ENCODE data around the gene KCNK15.
"Not testable (repeated sequence)": the region's sequence is repeated elsewhere in the genome, so short reads cannot be mapped to it uniquely, and the experiment has no call there.

Gene KCNK15

DNA sequence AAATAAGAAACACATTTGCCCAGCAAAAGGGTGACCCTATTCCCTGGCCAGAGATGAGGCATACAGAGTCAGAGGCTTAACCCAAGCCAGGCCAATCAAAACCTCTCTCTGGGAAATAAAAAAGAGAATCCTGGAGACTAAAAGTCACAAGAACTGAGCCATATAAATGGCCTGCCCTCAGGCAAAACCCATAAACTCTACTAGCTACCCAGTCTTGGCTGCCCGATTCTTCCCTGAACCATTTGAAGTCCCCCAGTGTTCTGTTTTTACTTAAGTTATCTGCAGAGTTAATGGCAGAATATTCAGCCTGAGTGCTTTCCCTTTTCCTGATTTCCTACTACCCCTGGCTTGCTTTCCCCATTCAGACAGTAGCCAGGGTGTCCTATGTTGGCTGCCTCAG is 13.9 kb downstream of the KCNK15 start:
- no peak for DNase-seq

DNA sequence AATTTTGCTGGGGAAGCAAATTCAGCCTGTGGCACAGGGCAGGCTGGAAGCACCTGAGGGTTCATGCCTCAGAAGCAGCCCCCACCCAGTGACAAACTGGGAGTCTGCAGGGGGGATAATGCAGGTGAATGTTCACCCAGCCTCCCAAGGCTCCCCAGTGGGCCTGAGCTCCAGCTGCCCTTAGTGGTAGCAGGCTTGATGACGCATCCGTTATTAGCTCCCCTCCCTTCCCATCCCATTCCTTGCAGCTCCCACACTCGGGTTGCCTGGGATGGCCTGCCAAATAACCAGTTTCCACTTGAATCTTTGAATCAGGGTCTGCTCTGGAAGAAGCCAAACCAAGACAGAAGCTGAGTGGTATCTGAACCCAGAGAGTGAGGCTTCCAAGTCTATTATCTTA is 15.8 kb downstream of the KCNK15 start:
- DNase-seq, result no peak

DNA sequence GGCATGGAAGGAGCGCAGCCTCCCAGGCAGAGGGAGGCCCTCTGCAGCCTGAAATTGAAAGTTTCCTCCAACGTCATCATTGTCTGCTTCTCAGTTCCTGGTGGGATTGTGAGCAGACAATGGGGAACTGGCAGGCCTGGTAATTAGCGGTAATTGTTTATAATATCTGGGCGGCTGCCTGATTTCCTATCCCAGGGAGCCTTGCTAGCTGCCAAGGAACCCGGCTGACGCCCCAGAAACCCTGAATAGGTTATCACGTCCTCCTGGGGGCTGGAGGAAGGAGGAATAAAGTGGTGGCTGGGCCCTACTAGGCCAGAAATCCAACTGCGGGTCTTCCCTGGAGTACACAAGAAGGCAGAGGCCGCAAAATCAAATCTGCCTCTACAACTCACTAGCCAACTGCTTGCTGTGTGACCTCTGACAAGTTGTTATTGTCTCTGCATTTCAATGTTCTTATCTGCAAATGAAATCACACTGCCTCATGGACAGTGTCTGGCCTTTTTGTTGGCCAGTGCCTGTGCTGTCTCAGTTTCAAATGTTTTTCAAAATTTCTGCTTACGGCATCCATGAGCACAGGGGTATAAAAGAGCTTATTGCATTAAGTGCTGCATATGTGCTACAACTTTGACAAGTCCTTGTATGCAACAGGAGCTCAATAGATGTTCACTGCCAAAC is 16.9 kb downstream of the KCNK15 start:
- DNase-seq, result peak; percentile 36

DNA sequence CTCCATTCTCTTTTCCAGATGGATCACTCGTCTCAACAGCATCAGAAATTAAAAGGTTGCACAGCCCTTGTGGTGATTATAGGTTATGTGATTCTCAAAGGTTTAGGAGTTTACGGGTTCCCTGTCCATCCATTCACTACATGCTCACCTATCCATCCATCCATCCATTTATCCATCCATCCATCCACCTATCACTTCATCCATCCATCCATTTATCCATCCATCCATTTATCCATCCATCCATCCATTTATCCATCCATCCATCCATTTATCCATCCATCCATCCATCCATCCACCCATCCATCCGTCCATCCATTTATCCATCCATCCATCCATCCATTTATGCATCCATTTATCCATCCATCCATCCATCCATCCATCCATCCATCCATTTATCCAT is 18.1 kb downstream of the KCNK15 start:
- DNase-seq, result not testable (repeated sequence)

DNA sequence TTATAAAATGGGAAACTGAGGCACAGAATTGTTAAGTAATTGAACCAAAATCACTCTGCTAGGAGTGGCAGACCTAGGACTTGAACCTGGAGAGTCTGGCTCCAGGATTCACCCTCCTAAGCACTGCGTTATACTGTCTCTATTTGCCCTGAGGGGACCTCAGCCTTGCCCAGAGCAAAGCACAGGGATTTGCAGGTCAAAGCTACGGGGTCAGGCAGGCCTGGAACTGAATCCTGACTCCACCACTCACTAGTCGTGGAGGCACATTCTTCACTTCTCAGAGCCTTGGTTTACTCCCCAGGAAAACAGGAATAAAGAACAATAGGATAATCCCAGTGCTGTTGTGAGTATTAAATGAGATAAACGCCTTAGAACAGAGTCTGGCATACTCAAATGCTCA is 19.4 kb downstream of the KCNK15 start:
- DNase-seq, result no peak

DNA sequence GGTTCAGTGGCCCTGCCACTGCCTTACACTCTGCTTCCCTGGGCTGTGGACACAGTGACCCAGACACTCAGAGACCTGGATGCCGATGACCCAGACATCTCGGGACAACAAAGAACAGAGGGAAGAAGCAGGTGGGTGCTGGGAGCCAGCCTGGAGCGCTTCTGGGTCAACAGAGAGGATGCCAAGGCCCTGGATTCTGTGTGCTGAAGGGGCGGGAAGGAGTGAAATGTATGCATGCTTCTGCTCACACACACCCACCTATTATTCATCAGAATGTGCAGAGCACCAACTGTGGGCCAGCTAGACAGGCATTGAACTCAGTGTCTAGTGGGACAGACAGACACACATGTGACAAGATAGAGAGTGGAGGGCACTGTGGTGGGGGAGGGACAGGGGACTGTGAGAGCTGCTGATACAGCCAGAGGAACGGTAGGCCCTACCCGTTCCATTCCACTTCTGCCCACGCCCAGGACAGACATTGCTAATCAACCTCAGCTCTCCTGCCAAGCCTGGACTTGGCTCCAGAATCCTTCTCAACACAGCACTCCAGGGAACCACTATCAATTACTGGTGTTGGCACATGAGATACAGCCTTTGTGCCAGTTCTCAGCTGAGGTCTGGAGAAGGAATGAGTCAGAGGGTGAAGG is 20.2 kb downstream of the KCNK15 start:
- no peak for DNase-seq

DNA sequence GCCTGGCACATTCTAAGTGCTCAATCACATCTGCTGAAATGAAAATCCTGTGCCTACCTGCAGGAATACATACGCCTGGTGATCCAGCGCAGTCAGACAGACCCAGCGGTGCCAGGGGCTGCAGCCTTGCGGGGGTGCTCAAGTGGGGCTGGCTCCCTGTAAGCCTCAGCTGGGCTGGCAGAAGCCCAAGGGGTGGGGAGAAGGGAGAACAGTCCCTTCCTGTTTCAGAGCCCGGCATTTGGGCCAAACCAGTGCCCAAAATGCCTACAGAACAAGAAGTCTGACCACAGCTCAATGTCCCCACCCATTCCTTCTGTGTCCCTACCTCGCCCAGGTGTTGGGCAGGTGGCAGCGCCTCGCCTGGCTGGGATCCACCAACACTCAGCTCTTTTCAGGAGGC is 22.6 kb downstream of the KCNK15 start:
- no peak for DNase-seq

DNA sequence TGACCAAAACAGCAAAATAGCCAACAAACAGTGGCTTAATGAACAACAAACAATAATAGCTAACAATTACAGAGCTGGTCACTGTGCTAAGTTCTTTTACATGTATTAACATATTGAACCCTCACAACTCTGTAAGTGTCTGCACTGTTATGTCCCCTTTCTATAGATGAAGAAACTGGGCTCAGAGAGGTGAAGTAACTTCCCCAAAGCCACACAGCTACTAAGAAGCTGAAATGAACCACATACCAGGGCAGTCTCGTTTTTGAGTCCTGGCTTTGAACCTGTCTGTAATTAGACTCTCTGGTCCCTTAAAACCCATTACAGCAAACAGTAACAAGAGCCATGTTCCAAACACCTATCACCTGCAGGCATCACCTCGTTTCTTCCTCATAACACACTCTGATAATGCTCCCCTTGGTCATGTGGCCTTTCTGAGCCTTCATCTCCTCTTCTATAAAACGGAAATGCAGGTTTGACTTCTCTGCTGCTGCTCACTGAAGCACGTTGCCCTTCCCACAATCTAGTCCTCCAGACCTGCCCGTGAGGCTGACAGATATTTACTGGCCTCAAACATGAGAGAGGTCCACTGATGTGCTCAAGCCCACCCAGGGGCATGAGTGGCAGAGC is 23.3 kb downstream of the KCNK15 start:
- DNase-seq, result no peak

DNA sequence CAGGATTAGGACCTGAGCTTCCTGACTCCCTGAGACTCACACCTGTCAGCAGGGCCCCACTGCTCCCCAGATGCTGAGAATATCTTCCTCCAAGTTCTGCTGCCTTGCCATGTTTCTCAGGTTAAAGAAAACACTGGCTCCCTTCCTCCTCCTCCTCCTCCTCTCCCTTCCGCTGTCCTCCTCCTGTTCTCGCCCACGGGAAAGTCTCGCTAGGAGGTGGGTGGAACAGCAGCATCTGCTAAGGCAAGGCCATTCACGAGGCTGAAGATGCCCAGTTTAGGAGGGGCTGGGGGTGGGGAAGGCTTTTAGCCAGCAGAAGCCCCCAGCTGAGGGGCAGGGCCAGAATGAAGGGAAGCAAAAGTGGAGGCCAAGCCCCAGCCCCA is 23.8 kb downstream of the KCNK15 start:
- no peak for DNase-seq

DNA sequence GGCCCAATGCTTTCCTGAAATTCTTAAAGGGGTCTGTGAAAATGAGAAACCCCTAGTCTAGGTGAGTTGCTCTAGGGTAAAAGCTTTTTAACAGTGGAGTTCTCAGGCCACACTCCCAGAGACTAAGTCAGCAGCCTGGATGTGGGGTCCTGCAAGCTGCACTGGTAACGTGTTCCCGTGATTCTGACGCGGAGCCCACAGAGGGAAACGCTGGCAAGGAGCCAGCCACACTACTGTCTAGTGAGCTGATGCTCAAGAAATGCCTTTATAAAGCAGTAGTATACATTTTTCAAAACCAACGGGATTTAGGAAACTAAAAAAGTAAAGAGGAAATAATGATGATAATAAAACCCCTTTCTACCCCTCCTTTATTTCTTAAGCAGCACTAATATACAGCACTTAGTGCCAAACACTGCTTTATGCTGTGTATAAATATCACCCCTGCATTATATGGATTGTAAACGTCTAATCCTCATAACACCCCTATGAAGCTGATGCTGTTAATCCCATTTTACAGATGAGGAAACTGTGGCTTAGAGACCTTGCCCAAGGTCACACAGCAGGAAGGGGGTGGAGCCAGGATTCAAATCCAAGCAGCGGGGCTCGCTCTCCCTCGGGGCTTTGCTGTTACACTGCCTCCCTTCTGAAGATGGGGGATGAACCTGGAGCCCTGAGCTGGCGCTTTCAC is 25.0 kb downstream of the KCNK15 start:
- DNase-seq, result no peak

DNA sequence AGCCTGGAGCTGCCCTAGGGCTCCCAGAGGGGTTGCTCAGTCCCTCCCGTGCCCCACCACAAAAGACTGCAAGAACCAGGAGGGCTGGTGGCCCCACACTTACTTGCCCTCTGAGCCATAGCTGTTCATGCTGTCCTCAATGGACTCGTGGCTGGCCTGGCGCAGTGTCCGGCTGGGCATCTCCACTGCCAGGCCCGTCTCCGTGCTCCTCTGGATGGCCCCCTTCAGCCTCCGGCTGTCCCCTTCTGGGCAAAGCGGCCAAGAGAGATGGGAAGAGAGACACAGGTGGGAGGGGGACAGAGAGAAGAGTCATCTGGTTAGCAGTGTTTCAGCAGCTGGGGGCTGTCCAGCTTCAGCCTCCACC is 25.5 kb downstream of the KCNK15 start:
- no peak for DNase-seq

DNA sequence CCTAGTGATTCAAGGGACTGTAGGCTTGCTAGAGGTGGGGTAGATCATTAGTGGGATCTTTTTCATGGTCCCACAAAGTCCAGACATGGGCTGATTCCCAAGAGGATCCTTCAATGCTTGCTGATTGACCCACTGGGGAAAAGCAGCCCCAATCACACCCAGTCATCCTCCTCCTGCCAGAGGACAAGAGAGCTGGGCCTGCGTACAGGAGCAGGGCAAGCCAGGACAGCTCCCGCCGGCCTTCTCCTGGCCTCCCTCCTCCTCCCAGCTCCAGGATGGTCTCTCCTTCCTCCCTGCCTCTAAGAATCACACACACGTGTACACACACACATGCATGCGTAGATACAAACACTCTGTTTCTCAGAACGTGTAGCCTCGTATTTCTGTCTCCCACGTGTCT is 27.0 kb downstream of the KCNK15 start:
- DNase-seq, result no peak

DNA sequence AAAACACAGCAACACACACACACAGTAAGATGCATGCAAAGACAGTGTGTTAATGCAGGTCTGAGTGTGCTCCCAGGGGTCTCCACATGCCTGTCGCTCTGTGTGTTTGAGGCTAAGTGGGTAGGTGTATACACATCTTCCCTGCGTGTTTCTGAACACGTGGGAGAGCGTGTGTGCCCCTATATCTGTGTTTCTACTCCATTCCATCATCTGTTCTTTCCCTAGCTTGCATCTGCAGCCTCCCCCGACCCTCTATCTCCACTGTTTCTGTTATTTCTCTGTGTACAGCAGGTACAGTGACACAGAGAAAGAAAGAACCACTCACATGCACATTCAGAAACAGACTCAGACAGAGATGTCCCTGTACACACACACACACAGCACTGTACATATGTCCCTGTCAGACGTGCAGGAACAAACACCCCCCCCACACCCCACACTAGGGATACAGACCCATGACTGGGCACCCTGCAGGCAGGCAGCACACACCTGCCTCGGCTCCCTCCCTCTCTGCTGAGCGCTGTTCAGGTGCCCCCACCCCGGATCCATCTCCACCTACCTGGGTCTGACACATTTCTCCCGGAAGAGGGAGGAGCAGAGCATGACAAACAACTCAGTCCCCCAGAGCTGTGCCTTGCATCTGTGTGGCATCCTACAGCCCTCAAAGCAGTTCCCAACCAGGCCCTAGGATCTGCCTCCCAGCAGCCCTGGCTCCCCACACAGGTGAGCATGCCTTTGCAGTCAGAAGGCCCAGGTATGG is 27.6 kb downstream of the KCNK15 start:
- no peak for DNase-seq

DNA sequence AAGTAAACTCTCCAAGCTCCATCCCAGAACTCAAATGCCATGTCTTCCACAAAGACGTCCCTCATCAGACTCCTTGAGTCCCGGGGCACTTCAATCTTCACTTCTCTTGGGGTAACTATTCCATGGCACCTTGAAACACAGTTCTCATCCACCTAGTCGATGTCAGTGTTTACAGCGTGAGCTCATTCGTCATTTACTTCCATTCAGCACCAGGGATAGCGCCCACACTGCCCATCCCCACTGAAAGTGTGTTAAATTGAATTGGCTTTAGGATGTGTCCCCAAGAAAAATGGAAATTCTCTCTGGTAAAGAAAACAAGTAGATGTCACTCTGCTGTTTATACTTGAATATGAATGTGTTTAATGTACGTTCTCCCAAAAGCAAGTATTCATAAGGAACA is 31.3 kb downstream of the KCNK15 start:
- DNase-seq, result no peak

DNA sequence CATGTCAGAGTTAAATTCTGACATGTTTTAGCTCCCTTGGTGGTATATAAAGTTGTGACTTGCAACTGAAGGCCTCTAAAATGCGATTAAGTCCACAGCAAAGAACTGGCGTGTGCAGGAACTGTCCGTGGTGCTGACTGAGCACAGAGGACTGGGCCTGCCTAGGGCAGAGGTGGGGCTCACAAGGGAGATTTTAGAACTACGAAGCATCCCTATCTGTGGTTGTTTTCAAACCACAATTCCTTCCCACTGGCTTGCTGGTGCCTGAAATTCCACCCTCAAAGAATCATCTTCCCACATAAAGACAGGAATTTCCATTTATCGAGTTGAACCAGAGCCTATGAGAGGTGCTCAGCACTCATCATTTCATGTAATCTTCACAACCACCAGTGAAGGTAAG is 34.6 kb downstream of the KCNK15 start:
- no peak for DNase-seq

DNA sequence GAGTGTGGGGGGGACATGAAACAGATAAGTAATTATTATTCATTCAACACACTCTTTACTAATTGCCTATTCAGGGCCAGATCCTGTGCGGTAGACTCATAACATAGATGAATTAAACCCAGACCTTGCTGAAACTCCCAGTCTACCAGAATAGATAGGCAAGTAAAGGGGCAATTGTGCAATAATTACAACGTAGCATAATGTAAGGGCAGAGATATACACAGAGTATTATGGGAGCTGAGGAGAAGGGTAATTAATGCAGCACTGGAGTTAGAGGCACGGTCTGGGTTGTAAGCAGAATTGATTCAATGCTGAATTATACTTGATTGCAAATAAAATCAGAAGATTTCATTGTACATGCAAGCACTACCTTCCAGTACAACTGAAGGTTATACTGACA is 35.5 kb downstream of the KCNK15 start:
- no peak for DNase-seq

DNA sequence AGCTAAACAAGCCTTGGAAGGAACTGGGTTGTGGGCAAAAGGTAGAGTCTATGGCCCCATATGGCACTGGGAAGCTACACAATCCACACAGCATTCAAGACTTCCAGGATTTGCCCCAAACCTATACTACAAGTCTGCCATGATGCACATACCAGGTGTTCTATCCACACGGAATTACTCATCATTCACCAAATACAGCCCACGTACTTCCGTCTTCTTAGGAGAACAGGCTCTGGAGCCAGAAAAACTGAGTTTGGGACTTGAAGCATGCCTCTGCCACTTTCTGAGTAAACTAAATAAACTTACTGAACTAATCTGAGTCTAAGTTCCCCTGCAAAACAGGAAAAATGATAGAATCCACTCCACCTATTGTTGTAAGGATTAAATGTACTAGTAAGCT is 36.1 kb downstream of the KCNK15 start:
- DNase-seq, result no peak

DNA sequence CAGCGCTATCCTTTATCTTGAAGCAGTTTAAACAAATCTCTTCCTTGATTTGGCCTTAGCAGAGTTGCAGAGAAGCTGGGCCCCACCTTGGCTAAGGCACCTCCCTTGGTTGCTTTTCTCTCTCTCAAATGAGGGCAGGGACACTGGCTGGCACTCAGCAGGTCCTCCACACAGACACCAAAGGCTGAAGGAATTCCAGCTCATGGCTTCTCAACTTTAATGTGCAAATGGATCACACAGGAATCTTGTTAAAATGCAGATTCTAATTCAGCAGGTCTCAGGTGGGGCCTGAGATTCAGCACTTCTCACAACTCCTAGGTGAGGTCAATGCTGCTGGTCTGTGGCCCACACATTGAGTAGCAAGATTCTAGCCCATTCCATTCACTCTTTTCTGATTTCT is 39.0 kb downstream of the KCNK15 start:
- DNase-seq, result no peak

DNA sequence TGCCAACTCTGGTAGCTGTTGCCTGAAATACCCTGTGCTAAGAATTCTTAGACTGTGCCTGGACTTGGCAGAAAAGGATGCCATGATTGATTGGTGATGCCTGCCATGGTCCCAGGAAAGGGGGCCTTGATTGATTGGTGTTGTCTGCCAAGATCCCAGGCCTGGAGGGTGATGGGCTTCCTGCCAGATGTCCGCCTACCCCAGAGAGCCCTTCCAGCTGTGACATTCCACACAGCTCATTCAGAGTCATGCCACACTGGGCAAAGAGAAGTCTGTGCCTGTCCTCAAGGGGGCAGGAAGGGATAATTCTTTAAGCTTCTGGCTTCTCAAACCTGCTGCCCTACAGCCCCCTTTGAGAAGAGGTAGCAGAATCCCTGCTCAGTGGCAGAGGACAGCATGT is 40.1 kb downstream of the KCNK15 start:
- no peak for DNase-seq

DNA sequence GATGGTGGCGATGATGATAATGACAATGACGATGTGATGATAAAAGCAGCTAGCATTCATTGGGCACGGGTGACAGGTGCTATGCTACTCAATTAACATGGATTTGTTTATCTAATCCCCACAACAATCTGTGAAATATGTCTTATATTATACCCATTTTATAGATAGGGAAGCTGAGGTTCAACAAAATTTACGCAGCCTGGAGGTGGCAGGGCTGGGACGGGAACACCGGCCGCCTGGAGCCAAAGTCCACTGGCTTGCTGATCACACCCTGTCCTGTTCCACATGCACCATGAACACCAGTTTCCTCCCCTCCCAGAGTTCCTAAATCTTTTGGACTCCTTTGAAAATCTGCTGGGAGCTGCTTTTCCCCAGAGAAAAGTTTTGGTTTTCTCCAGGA is 41.6 kb downstream of the KCNK15 start:
- no peak for DNase-seq

DNA sequence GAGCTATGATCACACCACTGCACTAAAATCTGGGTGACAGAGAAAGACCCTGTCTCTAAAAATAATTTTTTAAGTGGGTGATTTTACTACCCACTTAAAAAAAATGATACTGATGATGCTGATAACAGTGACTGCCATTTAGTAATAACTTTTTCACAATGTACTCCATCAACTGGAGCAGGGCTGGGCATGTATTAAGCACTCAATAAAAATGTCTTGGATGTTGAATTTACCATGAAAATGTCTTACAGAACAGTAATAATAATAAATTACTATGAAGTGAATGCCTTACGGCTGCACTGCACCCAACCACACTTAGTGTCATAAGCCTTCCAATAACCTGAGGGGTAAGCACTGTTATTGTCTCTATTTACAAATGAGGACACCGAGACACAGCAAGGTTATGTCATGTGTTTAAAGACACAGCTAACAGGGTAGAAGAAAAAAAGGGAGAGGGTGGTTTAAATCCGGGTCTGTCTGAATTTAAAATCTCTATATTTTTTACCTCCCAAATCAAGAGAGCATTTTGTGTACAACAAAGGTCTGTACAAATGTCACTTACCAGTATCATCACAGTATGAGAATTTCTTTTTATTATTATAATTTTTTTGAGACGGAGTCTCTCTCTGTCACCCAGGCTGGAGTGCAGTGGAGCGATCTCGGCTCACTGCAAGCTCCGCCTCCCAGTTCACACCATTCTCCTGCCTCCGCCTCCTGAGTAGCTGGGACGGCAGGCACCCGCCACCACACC is 43.2 kb downstream of the KCNK15 start:
- DNase-seq, result no peak

DNA sequence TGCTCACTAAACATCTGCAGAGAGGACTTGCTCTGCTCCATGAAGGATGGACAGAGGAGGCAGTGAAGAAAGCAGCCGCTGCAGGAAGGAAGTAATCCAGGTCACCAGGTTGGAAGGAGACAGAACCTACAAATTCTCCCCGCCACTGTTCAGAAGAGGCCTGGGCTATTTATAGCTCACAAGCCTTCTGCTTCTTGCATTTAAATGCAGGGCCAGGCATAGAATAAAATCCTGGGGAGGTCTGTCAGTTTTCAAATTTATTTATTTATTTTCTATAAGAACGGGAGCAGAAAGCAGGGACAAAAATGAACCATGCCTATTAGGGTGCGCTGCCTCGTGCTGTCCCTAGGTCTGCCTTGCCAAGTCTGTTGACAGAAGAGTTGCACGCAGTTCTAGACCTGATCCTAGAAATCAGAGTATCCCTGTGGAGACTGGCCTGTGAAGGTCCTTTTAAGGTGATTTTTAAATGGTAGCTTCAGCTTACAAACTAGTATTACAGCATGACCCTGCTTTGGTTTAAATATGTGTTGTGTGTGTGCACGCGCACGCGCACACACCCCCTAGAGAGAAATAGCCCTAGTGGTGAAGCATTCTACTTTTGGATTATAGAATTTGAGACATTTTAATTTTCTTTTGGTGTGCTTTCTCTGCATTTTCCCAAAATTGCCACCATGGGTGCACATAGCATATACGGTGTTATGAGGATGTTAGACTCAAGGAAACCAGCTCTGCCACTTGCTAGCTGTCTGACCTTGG is 45.2 kb downstream of the KCNK15 start:
- no peak for DNase-seq

Measured in NCI-H146 (cell line).